ENCODE data around the gene SHPK.
"Not testable (repeated sequence)": the region's sequence is repeated elsewhere in the genome, so short reads cannot be mapped to it uniquely, and the experiment has no call there.

DNA sequence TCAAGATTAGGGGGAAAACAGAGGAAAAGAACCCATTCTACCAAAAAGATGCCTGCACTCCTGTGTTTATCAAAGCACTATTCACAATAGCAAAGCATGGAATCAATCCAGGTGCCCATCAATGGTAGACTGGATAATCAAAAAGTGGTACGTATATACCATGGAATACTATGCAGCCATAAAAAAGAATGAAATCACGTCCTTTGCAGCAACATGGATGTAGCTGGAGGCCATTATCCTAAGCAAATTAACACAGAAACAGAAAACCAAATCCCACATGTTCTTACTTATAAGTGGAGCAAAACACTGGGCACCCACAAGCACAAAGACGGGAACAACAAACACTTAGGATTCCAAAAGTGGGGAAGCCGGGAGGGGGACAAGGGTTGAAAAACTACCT, 57.4 kb downstream of the SHPK start:
- TF ChIP-seq, protein P1, sequence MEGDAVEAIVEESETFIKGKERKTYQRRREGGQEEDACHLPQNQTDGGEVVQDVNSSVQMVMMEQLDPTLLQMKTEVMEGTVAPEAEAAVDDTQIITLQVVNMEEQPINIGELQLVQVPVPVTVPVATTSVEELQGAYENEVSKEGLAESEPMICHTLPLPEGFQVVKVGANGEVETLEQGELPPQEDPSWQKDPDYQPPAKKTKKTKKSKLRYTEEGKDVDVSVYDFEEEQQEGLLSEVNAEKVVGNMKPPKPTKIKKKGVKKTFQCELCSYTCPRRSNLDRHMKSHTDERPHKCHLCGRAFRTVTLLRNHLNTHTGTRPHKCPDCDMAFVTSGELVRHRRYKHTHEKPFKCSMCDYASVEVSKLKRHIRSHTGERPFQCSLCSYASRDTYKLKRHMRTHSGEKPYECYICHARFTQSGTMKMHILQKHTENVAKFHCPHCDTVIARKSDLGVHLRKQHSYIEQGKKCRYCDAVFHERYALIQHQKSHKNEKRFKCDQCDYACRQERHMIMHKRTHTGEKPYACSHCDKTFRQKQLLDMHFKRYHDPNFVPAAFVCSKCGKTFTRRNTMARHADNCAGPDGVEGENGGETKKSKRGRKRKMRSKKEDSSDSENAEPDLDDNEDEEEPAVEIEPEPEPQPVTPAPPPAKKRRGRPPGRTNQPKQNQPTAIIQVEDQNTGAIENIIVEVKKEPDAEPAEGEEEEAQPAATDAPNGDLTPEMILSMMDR (tag by site-specific recombination; IDR thresholded peaks at IDR 0.05): not testable (repeated sequence)
- TF ChIP-seq ZNF426 (tag by site-specific recombination; IDR thresholded peaks at IDR 0.05): not testable (repeated sequence)

Measured in HEK293 (cell line).